NOMO-1 (cell line): ENCODE data around the gene RBP2.

ENCODE experiments used
- DNase-seq, 2 experiments: peaks; one replicate each; lab custom pipeline; 2025; ENCODE audit not compliant: unreplicated experiment in 2 of 2; lab: John Stamatoyannopoulos, UW

RBP2 gene

GRCh38 chr3:139482206-139482605 is 5.9 kb upstream of the RBP2 start:
- DNase-seq = no peak

GRCh38 chr3:139481116-139481515 is 4.8 kb upstream of the RBP2 start:
- DNase-seq = no peak

- no peak for DNase-seq
Measured at GRCh38 chr3:139480585-139480984, 4.3 kb upstream of the RBP2 start.

GRCh38 chr3:139477710-139478640 is 1.7 kb upstream of the RBP2 start:
- DNase-seq = no peak

GRCh38 chr3:139473155-139473771 is 3.1 kb downstream of the RBP2 start:
- no peak for DNase-seq

- no peak for DNase-seq
Measured at GRCh38 chr3:139472380-139473010, 3.8 kb downstream of the RBP2 start.

- no peak for DNase-seq
Measured at GRCh38 chr3:139470199-139470598, 6.1 kb downstream of the RBP2 start.

- DNase-seq = no peak
Measured at GRCh38 chr3:139468399-139468798, 7.9 kb downstream of the RBP2 start.

GRCh38 chr3:139466360-139466759 is 10.0 kb downstream of the RBP2 start:
- no peak for DNase-seq

- no peak for DNase-seq
Measured at GRCh38 chr3:139465636-139466035, 10.7 kb downstream of the RBP2 start.

- no peak for DNase-seq
Measured at GRCh38 chr3:139463466-139463865, 12.8 kb downstream of the RBP2 start.

- DNase-seq = no peak
Measured at GRCh38 chr3:139460529-139460928, 15.8 kb downstream of the RBP2 start.

GRCh38 chr3:139460076-139460475 is 16.2 kb downstream of the RBP2 start:
- DNase-seq = no peak

GRCh38 chr3:139458348-139458747 is 18.0 kb downstream of the RBP2 start:
- no peak for DNase-seq

GRCh38 chr3:139457066-139457465 is 19.2 kb downstream of the RBP2 start:
- no peak for DNase-seq

GRCh38 chr3:139456386-139456785 is 19.9 kb downstream of the RBP2 start:
- no peak for DNase-seq

- DNase-seq = no peak
Measured at GRCh38 chr3:139455855-139456254, 20.5 kb downstream of the RBP2 start.

- no peak for DNase-seq
Measured at GRCh38 chr3:139455206-139455605, 21.1 kb downstream of the RBP2 start.

GRCh38 chr3:139454346-139454745 is 22.0 kb downstream of the RBP2 start:
- no peak for DNase-seq

- no peak for DNase-seq
Measured at GRCh38 chr3:139450159-139450558, 26.2 kb downstream of the RBP2 start.

- DNase-seq = no peak
Measured at GRCh38 chr3:139449566-139449965, 26.8 kb downstream of the RBP2 start.

GRCh38 chr3:139448104-139448503 is 28.2 kb downstream of the RBP2 start:
- DNase-seq = no peak
